AG04450 (cell line): Measurements from ENCODE around the gene MMP28. TPM values are rescaled to one million over a fixed set of nuclear protein-coding genes. Genes with fewer than 3 reads are reported as not detected.

Experiments
- CTCF ChIA-PET: fragments of 300-600, 350-600 bp; formaldehyde crosslinking; extraction: SDS; loops from one replicate; lab custom pipeline; 2022; ENCODE audit warnings: antibody characterized with exemption, inconsistent platforms; lab: Charles Lee
- POLR2A ChIA-PET: fragments of 350-600 bp; formaldehyde crosslinking; extraction: SDS; loops from one replicate; lab custom pipeline; 2021; ENCODE audit warnings: antibody characterized with exemption, inconsistent platforms; lab: Yijun Ruan, JAX
- DNase-seq: peaks from one replicate; pipeline ENCODE4 v3.0.0-alpha.2; 2011; ENCODE audit warnings: low read depth, low spot score
- H3K27ac ChIP-seq: one replicate; pipeline ENCODE4 v1.5.1; 2012; ENCODE audit warnings: low read depth, low read length, control low read depth
- H3K27me3 ChIP-seq: one replicate; pipeline ENCODE4 v1.6.0; 2012; ENCODE audit warnings: low read length; ENCODE audit not compliant: control insufficient read depth, insufficient read depth
- H3K4me3 ChIP-seq: 2 replicates; pipeline ENCODE4 v1.5.1; 2011; ENCODE audit warnings: mild to moderate bottlenecking, low read depth, low read length, control low read depth
- H3K9me3 ChIP-seq: 2 replicates; pipeline ENCODE4 v1.5.1; 2012; ENCODE audit warnings: low read length; ENCODE audit not compliant: control insufficient read depth, insufficient read depth
- polyA plus RNA-seq: library from polyadenylated mRNA; depleted of rRNA; stranded (reverse); fragments of >200 nt; gene quantifications from 2 replicates; pipeline ENCODE4 v1.2.3, GENCODE V29; 2011
- TF ChIP-seq, protein P1 (sequence below): IDR thresholded peaks from 2 replicates; pipeline ENCODE4 v1.5.1; 2011; ENCODE audit warnings: low read depth, low read length, control low read depth, inconsistent platforms

MMP28 gene
- polyA plus RNA-seq, 1 experiment = 0.17 TPM

DNA sequence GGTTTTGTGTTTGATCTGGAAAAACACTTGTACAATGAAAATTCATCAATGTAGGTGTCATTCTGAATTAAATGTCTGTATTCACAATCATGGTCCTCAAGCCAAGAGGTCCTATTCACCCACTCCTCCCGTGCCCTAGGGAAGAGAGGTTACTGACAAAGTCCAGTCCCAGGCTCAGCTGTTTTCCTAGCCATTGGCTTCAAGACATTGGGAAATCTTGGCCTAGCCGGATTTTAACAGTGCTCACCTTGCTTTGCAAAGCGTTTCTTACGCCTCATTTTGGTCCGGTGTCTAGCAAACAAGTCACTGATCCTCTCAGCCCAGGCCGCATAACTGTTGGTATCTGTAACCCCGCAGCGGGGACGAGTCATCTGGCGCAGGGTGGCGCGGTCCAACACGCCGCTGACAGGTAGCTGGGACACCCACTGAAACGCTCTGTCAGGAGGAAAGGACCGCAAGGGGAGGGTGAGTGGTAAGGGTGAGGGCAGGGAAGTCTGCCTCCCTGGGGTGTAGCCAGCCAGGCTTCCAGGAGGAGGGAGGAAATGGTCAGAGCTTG is 16.7 kb downstream of the MMP28 start:
- H3K27me3 ChIP-seq = peaks cover 14% of the 10 kb centered on the region
- TF ChIP-seq, protein P1, sequence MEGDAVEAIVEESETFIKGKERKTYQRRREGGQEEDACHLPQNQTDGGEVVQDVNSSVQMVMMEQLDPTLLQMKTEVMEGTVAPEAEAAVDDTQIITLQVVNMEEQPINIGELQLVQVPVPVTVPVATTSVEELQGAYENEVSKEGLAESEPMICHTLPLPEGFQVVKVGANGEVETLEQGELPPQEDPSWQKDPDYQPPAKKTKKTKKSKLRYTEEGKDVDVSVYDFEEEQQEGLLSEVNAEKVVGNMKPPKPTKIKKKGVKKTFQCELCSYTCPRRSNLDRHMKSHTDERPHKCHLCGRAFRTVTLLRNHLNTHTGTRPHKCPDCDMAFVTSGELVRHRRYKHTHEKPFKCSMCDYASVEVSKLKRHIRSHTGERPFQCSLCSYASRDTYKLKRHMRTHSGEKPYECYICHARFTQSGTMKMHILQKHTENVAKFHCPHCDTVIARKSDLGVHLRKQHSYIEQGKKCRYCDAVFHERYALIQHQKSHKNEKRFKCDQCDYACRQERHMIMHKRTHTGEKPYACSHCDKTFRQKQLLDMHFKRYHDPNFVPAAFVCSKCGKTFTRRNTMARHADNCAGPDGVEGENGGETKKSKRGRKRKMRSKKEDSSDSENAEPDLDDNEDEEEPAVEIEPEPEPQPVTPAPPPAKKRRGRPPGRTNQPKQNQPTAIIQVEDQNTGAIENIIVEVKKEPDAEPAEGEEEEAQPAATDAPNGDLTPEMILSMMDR = no peak
- ChIA-PET POLR2A (no interaction called here), CTCF (interaction anchor here (0.9 to 4.5 kb wide), 4 partner anchors 14 to 30 kb away, joined by 3 to 30 read pairs (median 9); partner anchors contain the start of gene TAF15)
- no peak overlapping the region for H3K4me3 ChIP-seq
- no peaks in the 10 kb centered on the region; the same call in 1 of the 2 replicates for H3K9me3 ChIP-seq
- DNase-seq = no peak
- no peak overlapping the region for H3K27ac ChIP-seq

GRCh38 chr17:35775583-35775982 is 19.9 kb downstream of the MMP28 start:
- POLR2A ChIA-PET = no interaction called here

DNA sequence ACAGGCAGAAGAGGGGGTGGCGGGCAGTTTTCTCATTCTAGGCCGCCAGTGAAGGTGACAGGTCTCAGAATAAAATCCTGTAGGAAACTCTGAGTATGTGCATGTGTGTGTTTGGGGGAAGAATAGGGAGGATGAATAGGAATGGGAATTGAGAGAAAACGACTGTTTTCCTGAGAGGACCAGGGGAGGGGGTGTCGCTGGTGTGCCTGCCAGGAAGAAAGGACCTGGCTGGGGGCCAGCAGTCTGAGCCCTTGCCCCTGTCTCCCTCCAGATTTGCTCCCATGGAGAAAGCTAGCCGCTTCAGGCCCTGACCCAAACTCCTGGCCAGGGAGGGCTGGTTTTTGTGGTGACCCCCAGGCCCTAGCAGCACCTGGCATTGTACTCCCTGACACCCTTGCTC is 20.4 kb downstream of the MMP28 start:
- TF ChIP-seq, protein P1 = no peak
- ChIA-PET CTCF (interaction anchor here (0.6 to 6.6 kb wide), 6 partner anchors 11 to 212 kb away, joined by 3 to 45 read pairs (median 5); no protein-coding TSS in a partner anchor), POLR2A (no interaction called here)
- H3K27me3 ChIP-seq = peaks cover 16% of the 10 kb centered on the region
- no peak overlapping the region for H3K4me3 ChIP-seq
- no peak overlapping the region for H3K27ac ChIP-seq
- H3K9me3 ChIP-seq = no peaks in the 10 kb centered on the region; the same call in 1 of the 2 replicates
- no peak for DNase-seq

More at GRCh38 chr17:35775583-35775982, 19.9 kb downstream of the MMP28 start:
- Histone ChIP-seq H3K4me3 (no peak overlapping the region), H3K27ac (no peak overlapping the region), H3K27me3 (peaks cover 16% of the 10 kb centered on the region), H3K9me3 (no peaks in the 10 kb centered on the region; the same call in 1 of the 2 replicates)
- DNase-seq = no peak
- TF ChIP-seq, protein P1 = no peak
- CTCF ChIA-PET = interaction anchor here (0.6 to 6.6 kb wide), 3 partner anchors 12 to 212 kb away, joined by 3 to 45 read pairs (median 33); no protein-coding TSS in a partner anchor

GRCh38 chr17:35774499-35774898 is 20.9 kb downstream of the MMP28 start:
- no peak for DNase-seq
- TF ChIP-seq, protein P1 = no peak
- ChIA-PET CTCF (interaction anchor here (0.6 to 6.6 kb wide), 5 partner anchors 10 to 34 kb away, joined by 3 to 45 read pairs (median 5); no protein-coding TSS in a partner anchor), POLR2A (no interaction called here)
- no peaks in the 10 kb centered on the region; the same call in 1 of the 2 replicates for H3K9me3 ChIP-seq
- no peak overlapping the region for H3K27ac ChIP-seq
- H3K27me3 ChIP-seq = peaks cover 19% of the 10 kb centered on the region
- no peak overlapping the region for H3K4me3 ChIP-seq

- Histone ChIP-seq H3K9me3 (no peaks in the 10 kb centered on the region; the same call in 1 of the 2 replicates), H3K4me3 (no peak overlapping the region), H3K27ac (no peak overlapping the region), H3K27me3 (peaks cover 13% of the 10 kb centered on the region)
- CTCF ChIA-PET = interaction anchor here (1.1 to 6.6 kb wide), 3 partner anchors 10 to 35 kb away, joined by 5 to 45 read pairs (median 33); no protein-coding TSS in a partner anchor
- TF ChIP-seq, protein P1 = no peak
- POLR2A ChIA-PET = no interaction called here
- no peak for DNase-seq
Observed at GRCh38 chr17:35773679-35774425, 21.6 kb downstream of the MMP28 start.
